HG03066 (cell line): ENCODE measurements around the gene CFAP52.
"Not testable (repeated sequence)": the region's sequence is repeated elsewhere in the genome, so short reads cannot be mapped to it uniquely, and the experiment has no call there.

Experiments used
- ATAC-seq: cut with Tn5 transposase; IDR thresholded peaks from one replicate; pipeline ENCODE4 v1.9.1; 2021; ENCODE audit warnings: low read depth; ENCODE audit not compliant: unreplicated experiment

Gene CFAP52

GRCh38 chr17:9576521-9577372 is at the start of gene CFAP52:
TSS of gene CFAP52 (plus strand) at chr17:9576642. CDS start at chr17:9576696, 54 bp downstream.
- no peak for ATAC-seq

- no peak for ATAC-seq
These were observed 48.7 kb upstream of the CFAP52 start for GRCh38 chr17:9527788-9528187.

GRCh38 chr17:9529033-9529700 is 47.3 kb upstream of the CFAP52 start:
- ATAC-seq = no peak

GRCh38 chr17:9531034-9531433 is 45.4 kb upstream of the CFAP52 start:
- no peak for ATAC-seq

GRCh38 chr17:9532715-9533114 is 43.7 kb upstream of the CFAP52 start:
- ATAC-seq = no peak

GRCh38 chr17:9533441-9533840 is 43.0 kb upstream of the CFAP52 start:
- ATAC-seq = no peak

GRCh38 chr17:9536061-9536460 is 40.4 kb upstream of the CFAP52 start:
- no peak for ATAC-seq

GRCh38 chr17:9537177-9537776 is 39.2 kb upstream of the CFAP52 start:
- ATAC-seq = no peak

- no peak for ATAC-seq
These were observed 37.8 kb upstream of the CFAP52 start for GRCh38 chr17:9538626-9539025.

- no peak for ATAC-seq
These were observed 34.7 kb upstream of the CFAP52 start for GRCh38 chr17:9541718-9542117.

- no peak for ATAC-seq
These were observed 32.2 kb upstream of the CFAP52 start for GRCh38 chr17:9544221-9544620.

GRCh38 chr17:9549215-9549614 is 27.2 kb upstream of the CFAP52 start:
- no peak for ATAC-seq

- no peak for ATAC-seq
These were observed 23.3 kb upstream of the CFAP52 start for GRCh38 chr17:9553181-9553580.

- no peak for ATAC-seq
These were observed 22.8 kb upstream of the CFAP52 start for GRCh38 chr17:9553596-9553995.

GRCh38 chr17:9554715-9555114 is 21.7 kb upstream of the CFAP52 start:
- not testable (repeated sequence) for ATAC-seq

GRCh38 chr17:9557161-9557755 is 19.2 kb upstream of the CFAP52 start:
- no peak for ATAC-seq

- ATAC-seq = no peak
These were observed 18.6 kb upstream of the CFAP52 start for GRCh38 chr17:9557857-9558256.

GRCh38 chr17:9564104-9564503 is 12.3 kb upstream of the CFAP52 start:
- ATAC-seq = no peak

GRCh38 chr17:9566067-9566466 is 10.4 kb upstream of the CFAP52 start:
- ATAC-seq = no peak

GRCh38 chr17:9566739-9567138 is 9.7 kb upstream of the CFAP52 start:
- ATAC-seq = not testable (repeated sequence)

GRCh38 chr17:9568004-9568403 is 8.4 kb upstream of the CFAP52 start:
- ATAC-seq = no peak
